Stimulated activated CD4-positive, alpha-beta T cell treated with anti-CD3 and anti-CD28 coated beads, Interleukin-2, amount 100 ng/mL, for 24 hours (primary cell): ENCODE data around the gene NUDT22.

Experiments used
- DNase-seq, 2 donors: peaks; one replicate each; pipeline ENCODE4 v3.0.0-alpha.2; 2020

NUDT22 gene

GRCh38 chr11:64225608-64226506 is at the start of gene NUDT22, which contains the start of gene TRPT1:
TSS of gene NUDT22 (plus strand) at chr11:64226274. CDS start at chr11:64226653, 379 bp downstream.
TSS of gene TRPT1 (minus strand) at chr11:64226186. CDS start at chr11:64225860, 326 bp downstream.
- DNase-seq = peak; percentile 95 to 97

- DNase-seq = no peak
Measured at GRCh38 chr11:64176751-64177150, 49.3 kb upstream of the NUDT22 start.

- DNase-seq = no peak
Measured at GRCh38 chr11:64178203-64178602, 47.9 kb upstream of the NUDT22 start.

GRCh38 chr11:64178951-64179639 is 47.0 kb upstream of the NUDT22 start:
- no peak for DNase-seq

- no peak for DNase-seq
Measured at GRCh38 chr11:64180891-64181290, 45.2 kb upstream of the NUDT22 start.

- DNase-seq = peak; percentile 49 to 60
Measured at GRCh38 chr11:64181506-64182411, 44.3 kb upstream of the NUDT22 start.

- DNase-seq = no peak
Measured at GRCh38 chr11:64183890-64184289, 42.2 kb upstream of the NUDT22 start.

- no peak for DNase-seq
Measured at GRCh38 chr11:64185175-64185692, 40.8 kb upstream of the NUDT22 start.

- DNase-seq = peak; percentile 98 to 99
Measured at GRCh38 chr11:64185693-64186491, 40.2 kb upstream of the NUDT22 start, which contains the start of gene STIP1. TSS of gene STIP1 (plus strand) at chr11:64186171. CDS start at chr11:64186262, 91 bp downstream.

- DNase-seq = peak; percentile 41 to 48
Measured at GRCh38 chr11:64186492-64187165, 39.4 kb upstream of the NUDT22 start.

GRCh38 chr11:64192434-64192833 is 33.6 kb upstream of the NUDT22 start:
- no peak for DNase-seq

- DNase-seq = no peak
Measured at GRCh38 chr11:64196626-64197025, 29.4 kb upstream of the NUDT22 start.

GRCh38 chr11:64198511-64198910 is 27.6 kb upstream of the NUDT22 start:
- DNase-seq = no peak

GRCh38 chr11:64201543-64201942 is 24.5 kb upstream of the NUDT22 start:
- no peak for DNase-seq

- no peak for DNase-seq
Measured at GRCh38 chr11:64202992-64203391, 23.1 kb upstream of the NUDT22 start.

GRCh38 chr11:64203421-64204079 is 22.5 kb upstream of the NUDT22 start:
- no peak for DNase-seq

GRCh38 chr11:64204080-64204440 is 22.0 kb upstream of the NUDT22 start:
- no peak for DNase-seq

GRCh38 chr11:64204464-64204989 is 21.5 kb upstream of the NUDT22 start:
- DNase-seq = peak; percentile 75 to 79

GRCh38 chr11:64206457-64207255 is 19.4 kb upstream of the NUDT22 start, which contains the start of gene FERMT3:
TSS of gene FERMT3 (plus strand) at chr11:64206721. CDS start at chr11:64207365, 644 bp downstream.
- DNase-seq = peak; percentile 75 to 87
